Upper lobe of left lung (tissue), 6 donors: ENCODE results near the gene SPATA22. TPM values are rescaled to one million over a fixed set of nuclear protein-coding genes. Genes with fewer than 3 reads are reported as not detected.

Experiments
- ATAC-seq, 2 donors: fragments of 200-7000 bp; cut with Tn5 transposase; one replicate each; pipeline ENCODE4 v1.9.1; 2022; ENCODE audit warnings: mild to moderate bottlenecking in 2 of 2, moderate library complexity in 2 of 2; ENCODE audit not compliant: low FRiP score in 2 of 2
- DNase-seq, 2 donors: peaks; one replicate each; pipeline ENCODE4 v3.0.0-alpha.2; 2019 to 2020
- H3K27ac ChIP-seq, 4 donors: fragments of 200-600 bp; sonication (generic); one replicate each; pipeline ENCODE4 v1.5.1; 2016 to 2019
- H3K27me3 ChIP-seq, 4 donors: fragments of 200-600 bp; sonication (generic); one replicate each; pipeline ENCODE4 v1.5.1; 2017 to 2019
- H3K36me3 ChIP-seq, 4 donors: fragments of 200-600 bp; sonication (generic); one replicate each; pipeline ENCODE4 v1.5.1; 2016 to 2019
- H3K4me1 ChIP-seq, 4 donors: fragments of 200-600 bp; sonication (generic); one replicate each; pipeline ENCODE4 v1.5.1; 2018 to 2019
- H3K4me3 ChIP-seq, 4 donors: fragments of 200-600 bp; sonication (generic); one replicate each; pipeline ENCODE4 v1.5.1; 2017 to 2019; ENCODE audit warnings: mild to moderate bottlenecking in 2 of 4, moderate library complexity in 1 of 4
- H3K9me3 ChIP-seq, 4 donors: fragments of 200-600 bp; sonication (generic); one replicate each; pipeline ENCODE4 v1.5.1; 2018 to 2019
- EP300 ChIP-seq, 4 donors: sonication (generic); formaldehyde crosslinking; IDR thresholded peaks; one replicate each; pipeline ENCODE4 v1.5.1; 2017; ENCODE audit warnings: antibody characterized with exemption in 4 of 4, control low read depth in 2 of 4
- POLR2A ChIP-seq, 4 donors: fragments of 450-650 bp; IDR thresholded peaks; one replicate each; pipeline ENCODE4 v1.5.1; 2016 to 2017; ENCODE audit warnings: antibody characterized with exemption in 4 of 4, mild to moderate bottlenecking in 2 of 4
- POLR2AphosphoS5 ChIP-seq, 2 donors: sonication (generic); formaldehyde crosslinking; IDR thresholded peaks; one replicate each; pipeline ENCODE4 v1.5.1; 2017; ENCODE audit warnings: antibody characterized with exemption in 2 of 2
- WGBS, 2 donors: methylation state at CpG; one replicate each; pipeline ENCODE4 v1.1.5; 2017 to 2018; 5-methylcytosine and 5-hydroxymethylcytosine counted together
- total RNA-seq, 6 donors: library from RNA; depleted of rRNA in 4 of 6; stranded (reverse); fragments of >200 nt in 4 of 6; gene quantifications; one replicate each; pipeline versions ENCODE4 v1.1.0 to v1.2.1, GENCODE V29; 2016 to 2021
- TF ChIP-seq, protein P1 (sequence below), 6 experiments: fragments of 450-650 bp in 4 of 6; fragments of 200-600 bp in 2 of 6; sonication (generic) in 2 of 6; IDR thresholded peaks; one replicate each; pipeline ENCODE4 v1.5.1; 2016 to 2019; ENCODE audit warnings: antibody characterized with exemption in 6 of 6
- donor health status: DM: no; HTN: no; CAD: no; lungs with moderate emphysema.
- donor health status: DM: no; HTN: yes; CAD: no; lungs with severe emphysema.

Gene SPATA22
- total RNA-seq, 6 donors from 2014 or later, result 0.20 to 2.1 TPM; not detected in 4

DNA sequence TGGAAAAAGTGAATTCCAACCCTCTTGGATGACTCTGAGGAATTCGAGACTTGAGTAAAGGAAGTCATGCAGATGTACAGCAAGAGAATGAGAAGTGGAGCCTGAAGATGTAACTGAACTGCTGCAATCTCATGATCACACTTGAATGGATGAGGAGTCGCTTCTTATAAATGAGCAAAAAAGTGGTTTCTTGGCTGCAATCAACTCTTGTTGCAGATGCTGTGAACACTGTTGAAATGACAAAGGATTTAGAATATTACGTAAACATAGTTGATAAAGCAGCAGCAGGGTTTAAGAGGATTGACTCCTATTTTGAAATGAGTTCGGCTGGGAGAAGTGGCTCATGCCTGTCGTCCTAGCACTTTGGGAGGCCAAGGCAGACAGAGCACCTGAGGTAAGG, 29.7 kb upstream of the SPATA22 start:
- Histone ChIP-seq H3K27me3 (no peaks in the 10 kb centered on the region), H3K36me3 (no peaks in the 10 kb centered on the region), H3K4me3 (no peak overlapping the region), H3K27ac (no peak overlapping the region), H3K4me1 (no peaks in the 10 kb centered on the region), H3K9me3 (peaks cover 0 to 3% (median 0%) of the 10 kb centered on the region in 4 donors)
- ATAC-seq, result no peak
- 68 to 70% methylated on average over 5 of the region's 5 CpGs for WGBS, 2 donors
- TF ChIP-seq POLR2A (IDR thresholded peaks at IDR 0.05) (no peak), EP300 (IDR thresholded peaks at IDR 0.05) (no peak), POLR2AphosphoS5 (IDR thresholded peaks at IDR 0.05) (no peak)
- TF ChIP-seq, protein P1, sequence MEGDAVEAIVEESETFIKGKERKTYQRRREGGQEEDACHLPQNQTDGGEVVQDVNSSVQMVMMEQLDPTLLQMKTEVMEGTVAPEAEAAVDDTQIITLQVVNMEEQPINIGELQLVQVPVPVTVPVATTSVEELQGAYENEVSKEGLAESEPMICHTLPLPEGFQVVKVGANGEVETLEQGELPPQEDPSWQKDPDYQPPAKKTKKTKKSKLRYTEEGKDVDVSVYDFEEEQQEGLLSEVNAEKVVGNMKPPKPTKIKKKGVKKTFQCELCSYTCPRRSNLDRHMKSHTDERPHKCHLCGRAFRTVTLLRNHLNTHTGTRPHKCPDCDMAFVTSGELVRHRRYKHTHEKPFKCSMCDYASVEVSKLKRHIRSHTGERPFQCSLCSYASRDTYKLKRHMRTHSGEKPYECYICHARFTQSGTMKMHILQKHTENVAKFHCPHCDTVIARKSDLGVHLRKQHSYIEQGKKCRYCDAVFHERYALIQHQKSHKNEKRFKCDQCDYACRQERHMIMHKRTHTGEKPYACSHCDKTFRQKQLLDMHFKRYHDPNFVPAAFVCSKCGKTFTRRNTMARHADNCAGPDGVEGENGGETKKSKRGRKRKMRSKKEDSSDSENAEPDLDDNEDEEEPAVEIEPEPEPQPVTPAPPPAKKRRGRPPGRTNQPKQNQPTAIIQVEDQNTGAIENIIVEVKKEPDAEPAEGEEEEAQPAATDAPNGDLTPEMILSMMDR (IDR thresholded peaks at IDR 0.05), result no peak
- DNase-seq, result no peak

GRCh38 chr17:3497101-3497500, 25.5 kb upstream of the SPATA22 start:
- H3K36me3 ChIP-seq, result no peaks in the 10 kb centered on the region

GRCh38 chr17:3485481-3486068, 14.0 kb upstream of the SPATA22 start:
- Histone ChIP-seq H3K27me3 (no peaks in the 10 kb centered on the region), H3K4me3 (no peak overlapping the region), H3K9me3 (no peaks in the 10 kb centered on the region), H3K27ac (no peak overlapping the region), H3K4me1 (no peaks in the 10 kb centered on the region), H3K36me3 (no peaks in the 10 kb centered on the region)
- DNase-seq, result no peak
- TF ChIP-seq POLR2AphosphoS5 (IDR thresholded peaks at IDR 0.05), result no peak
- TF ChIP-seq, protein P1 (IDR thresholded peaks at IDR 0.05), result no peak
- TF ChIP-seq POLR2A (IDR thresholded peaks at IDR 0.05), result no peak
- ATAC-seq, result no peak
- WGBS, 2 donors, result 81 to 88% methylated on average over 8 of the region's 8 CpGs

More at GRCh38 chr17:3497101-3497500, 25.5 kb upstream of the SPATA22 start:
- Histone ChIP-seq H3K9me3 (peaks cover 0 to 3% (median 0%) of the 10 kb centered on the region in 4 donors), H3K4me3 (no peak overlapping the region), H3K4me1 (no peaks in the 10 kb centered on the region), H3K27me3 (no peaks in the 10 kb centered on the region), H3K27ac (no peak overlapping the region)
- TF ChIP-seq POLR2AphosphoS5 (IDR thresholded peaks at IDR 0.05), result no peak
- TF ChIP-seq, protein P1 (IDR thresholded peaks at IDR 0.05), result no peak
- no peak for TF ChIP-seq POLR2A (IDR thresholded peaks at IDR 0.05)
- no peak for TF ChIP-seq EP300 (IDR thresholded peaks at IDR 0.05)
- ATAC-seq (no peak), DNase-seq (no peak)
- 78 to 79% methylated on average over 7 of the region's 7 CpGs for WGBS, 2 donors

DNA sequence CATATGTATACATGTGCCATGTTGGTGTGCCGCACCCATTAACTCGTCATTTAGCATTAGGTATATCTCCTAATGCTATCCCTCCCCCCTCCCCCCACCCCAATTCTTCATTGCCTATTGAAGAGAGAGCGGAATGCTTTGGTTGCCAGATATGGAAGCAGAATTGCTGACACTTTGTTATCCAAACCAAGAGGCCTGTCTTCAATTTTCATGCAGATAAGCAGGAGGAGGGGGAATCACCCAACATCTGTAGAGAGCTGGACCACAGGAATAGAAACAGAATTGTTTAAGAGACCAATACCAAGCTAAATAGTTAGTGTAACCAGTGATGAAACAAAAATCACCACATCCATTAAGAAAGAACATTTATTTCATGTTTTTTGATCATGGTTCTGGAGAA, 11.2 kb upstream of the SPATA22 start:
- no peak overlapping the region for H3K27ac ChIP-seq
- H3K27me3 ChIP-seq, result no peaks in the 10 kb centered on the region
- no peak for ATAC-seq
- no peak for TF ChIP-seq EP300 (IDR thresholded peaks at IDR 0.05)
- no peak for TF ChIP-seq POLR2AphosphoS5 (IDR thresholded peaks at IDR 0.05)
- no peak for TF ChIP-seq POLR2A (IDR thresholded peaks at IDR 0.05)
- TF ChIP-seq, protein P1 (IDR thresholded peaks at IDR 0.05), result no peak
- no peaks in the 10 kb centered on the region for H3K9me3 ChIP-seq
- DNase-seq, result no peak
- WGBS, 2 donors, result 50 to 86% methylated on average over 2 to 3 of the region's 3 CpGs
- no peaks in the 10 kb centered on the region for H3K36me3 ChIP-seq
- H3K4me3 ChIP-seq, result no peak overlapping the region
- no peaks in the 10 kb centered on the region for H3K4me1 ChIP-seq

- TF ChIP-seq, protein P1 (IDR thresholded peaks at IDR 0.05), result no peak
- no peak for TF ChIP-seq POLR2AphosphoS5 (IDR thresholded peaks at IDR 0.05)
- TF ChIP-seq EP300 (IDR thresholded peaks at IDR 0.05), result no peak
- TF ChIP-seq POLR2A (IDR thresholded peaks at IDR 0.05), result no peak
- no peaks in the 10 kb centered on the region for H3K9me3 ChIP-seq
- no peak for DNase-seq
- H3K4me3 ChIP-seq, result no peak overlapping the region
- H3K36me3 ChIP-seq, result no peaks in the 10 kb centered on the region
- no peak overlapping the region for H3K27ac ChIP-seq
- H3K27me3 ChIP-seq, result no peaks in the 10 kb centered on the region
- H3K4me1 ChIP-seq, result no peaks in the 10 kb centered on the region
- WGBS, 2 donors, result 79 to 85% methylated on average over 3 of the region's 3 CpGs
- ATAC-seq, result no peak
These were observed 8.4 kb upstream of the SPATA22 start for GRCh38 chr17:3479988-3480387.
